DND-41 (cell line): Measurements from ENCODE around the gene ADTRP.

Experiments used
- ATAC-seq: fragments of 200-7000 bp; cut with Tn5 transposase; 3 replicates; pipeline ENCODE4 v1.9.1; 2021; ENCODE audit warnings: low read depth; ENCODE audit not compliant: insufficient read depth
- DNase-seq: peaks from one replicate; pipeline ENCODE4 v3.0.0-alpha.2; 2020
- H2AFZ ChIP-seq: 2 replicates; pipeline ENCODE4 v1.6.0; 2012; ENCODE audit warnings: low read depth, low read length
- H3K27ac ChIP-seq: 2 replicates; pipeline ENCODE4 v1.5.1; 2012; ENCODE audit warnings: low read length, inconsistent platforms
- H3K27me3 ChIP-seq: fragments of 200-600 bp; sonication (generic); 2 replicates; pipeline ENCODE4 v1.6.0; 2012; ENCODE audit warnings: low read length, mild to moderate bottlenecking, inconsistent platforms; ENCODE audit not compliant: insufficient read depth, poor library complexity
- H3K36me3 ChIP-seq: 2 replicates; pipeline ENCODE4 v1.5.1; 2012; ENCODE audit warnings: low read length, inconsistent platforms; ENCODE audit not compliant: insufficient read depth
- H3K4me1 ChIP-seq: 2 replicates; pipeline ENCODE4 v1.5.1; 2012; ENCODE audit warnings: mild to moderate bottlenecking, low read length; ENCODE audit not compliant: insufficient read depth
- H3K4me2 ChIP-seq: 2 replicates; pipeline ENCODE4 v1.6.0; 2012; ENCODE audit warnings: mild to moderate bottlenecking, moderate library complexity, low read length, inconsistent platforms; ENCODE audit not compliant: insufficient read depth
- H3K4me3 ChIP-seq, 2 experiments: fragments of 200-600 bp in 1 of 2; shearing (Covaris generic) in 1 of 2; 2 replicates each; pipeline ENCODE4 v1.5.1; 2012 to 2016; ENCODE audit warnings: inconsistent platforms in 2 of 2, low read length in 2 of 2, mild to moderate bottlenecking in 2 of 2, low read depth in 1 of 2, moderate library complexity in 1 of 2
- H3K79me2 ChIP-seq: 2 replicates; pipeline ENCODE4 v1.6.0; 2012; ENCODE audit warnings: low read length, inconsistent platforms; ENCODE audit not compliant: insufficient read depth
- H3K9ac ChIP-seq: 2 replicates; pipeline ENCODE4 v1.6.0; 2012; ENCODE audit warnings: low read depth, mild to moderate bottlenecking, inconsistent platforms, low read length, moderate library complexity
- H3K9me3 ChIP-seq: 2 replicates; pipeline ENCODE4 v1.5.1; 2012; ENCODE audit warnings: low read length, moderate library complexity, mild to moderate bottlenecking, inconsistent platforms; ENCODE audit not compliant: insufficient read depth, severe bottlenecking
- H4K20me1 ChIP-seq: 2 replicates; pipeline ENCODE4 v1.6.0; 2012; ENCODE audit warnings: low read length; ENCODE audit not compliant: insufficient read depth
- EZH2 ChIP-seq: IDR thresholded peaks from 3 replicates; pipeline ENCODE4 v1.6.1; 2012; ENCODE audit warnings: borderline replicate concordance, low read depth, mild to moderate bottlenecking, moderate library complexity, low read length, inconsistent platforms; ENCODE audit not compliant: severe bottlenecking
- TF ChIP-seq, protein P1 (sequence below): IDR thresholded peaks from 2 replicates; pipeline ENCODE4 v1.5.1; 2012; ENCODE audit warnings: borderline replicate concordance, low read length, moderate library complexity, mild to moderate bottlenecking; ENCODE audit not compliant: poor library complexity, severe bottlenecking; ENCODE audit errors: extremely low read depth

The ADTRP gene

DNA sequence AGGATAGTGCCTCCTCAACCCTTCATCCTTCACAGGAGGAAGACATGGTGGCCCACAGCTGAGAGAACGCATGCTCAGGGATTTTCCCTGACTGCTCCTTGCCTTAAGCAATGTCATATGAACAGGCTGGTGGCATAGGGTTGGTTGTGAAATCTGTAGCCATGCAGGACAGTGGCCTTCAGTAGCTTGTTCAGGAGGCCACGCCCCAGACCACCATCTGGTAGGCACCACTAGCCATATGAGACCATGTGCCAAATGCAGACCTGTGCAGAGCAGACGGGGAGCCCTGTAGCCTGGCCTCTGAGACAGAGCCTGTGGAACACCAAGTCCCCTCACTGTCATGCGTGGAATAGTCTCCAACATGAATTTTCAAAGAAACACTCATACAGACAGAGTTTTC, 76.5 kb downstream of the ADTRP start:
- no peak for ATAC-seq
- H3K4me2 ChIP-seq: no peak overlapping the region

DNA sequence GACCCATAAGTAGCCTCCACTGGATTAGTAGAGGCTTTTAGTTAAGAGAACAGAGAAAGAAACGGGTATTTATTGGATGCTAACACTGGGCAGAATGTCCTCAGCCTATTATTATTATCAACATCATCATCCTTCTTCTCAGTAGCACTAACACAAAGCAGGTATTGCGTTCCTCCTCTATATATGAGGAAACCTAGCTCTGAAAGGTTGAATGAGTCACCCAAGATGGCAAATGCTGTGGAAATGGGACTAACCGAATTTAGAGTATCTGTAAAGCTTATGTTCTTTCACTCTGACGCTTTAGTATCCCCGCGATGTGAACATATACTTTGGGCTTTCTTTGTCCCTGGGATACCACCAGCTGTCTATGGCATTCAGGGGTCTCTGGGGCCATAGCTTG, 77.0 kb downstream of the ADTRP start:
- TF ChIP-seq, protein P1, sequence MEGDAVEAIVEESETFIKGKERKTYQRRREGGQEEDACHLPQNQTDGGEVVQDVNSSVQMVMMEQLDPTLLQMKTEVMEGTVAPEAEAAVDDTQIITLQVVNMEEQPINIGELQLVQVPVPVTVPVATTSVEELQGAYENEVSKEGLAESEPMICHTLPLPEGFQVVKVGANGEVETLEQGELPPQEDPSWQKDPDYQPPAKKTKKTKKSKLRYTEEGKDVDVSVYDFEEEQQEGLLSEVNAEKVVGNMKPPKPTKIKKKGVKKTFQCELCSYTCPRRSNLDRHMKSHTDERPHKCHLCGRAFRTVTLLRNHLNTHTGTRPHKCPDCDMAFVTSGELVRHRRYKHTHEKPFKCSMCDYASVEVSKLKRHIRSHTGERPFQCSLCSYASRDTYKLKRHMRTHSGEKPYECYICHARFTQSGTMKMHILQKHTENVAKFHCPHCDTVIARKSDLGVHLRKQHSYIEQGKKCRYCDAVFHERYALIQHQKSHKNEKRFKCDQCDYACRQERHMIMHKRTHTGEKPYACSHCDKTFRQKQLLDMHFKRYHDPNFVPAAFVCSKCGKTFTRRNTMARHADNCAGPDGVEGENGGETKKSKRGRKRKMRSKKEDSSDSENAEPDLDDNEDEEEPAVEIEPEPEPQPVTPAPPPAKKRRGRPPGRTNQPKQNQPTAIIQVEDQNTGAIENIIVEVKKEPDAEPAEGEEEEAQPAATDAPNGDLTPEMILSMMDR: no peak
- no peak for TF ChIP-seq EZH2
- no peak overlapping the region for H2AFZ ChIP-seq

More for the DNA sequence above, 76.5 kb downstream of the ADTRP start:
- H2AFZ ChIP-seq: no peak overlapping the region
- H3K9ac ChIP-seq: no peak overlapping the region
- H3K4me1 ChIP-seq: no peaks in the 10 kb centered on the region
- TF ChIP-seq EZH2: no peak
- TF ChIP-seq, protein P1: no peak
- no peaks in the 10 kb centered on the region for H3K9me3 ChIP-seq
- H3K27ac ChIP-seq: no peak overlapping the region
- H3K79me2 ChIP-seq: no peaks in the 10 kb centered on the region
- H4K20me1 ChIP-seq: no peaks in the 10 kb centered on the region
- no peaks in the 10 kb centered on the region for H3K27me3 ChIP-seq
- no peak overlapping the region for H3K4me3 ChIP-seq
- no peak for DNase-seq
- H3K36me3 ChIP-seq: no peaks in the 10 kb centered on the region

DNA sequence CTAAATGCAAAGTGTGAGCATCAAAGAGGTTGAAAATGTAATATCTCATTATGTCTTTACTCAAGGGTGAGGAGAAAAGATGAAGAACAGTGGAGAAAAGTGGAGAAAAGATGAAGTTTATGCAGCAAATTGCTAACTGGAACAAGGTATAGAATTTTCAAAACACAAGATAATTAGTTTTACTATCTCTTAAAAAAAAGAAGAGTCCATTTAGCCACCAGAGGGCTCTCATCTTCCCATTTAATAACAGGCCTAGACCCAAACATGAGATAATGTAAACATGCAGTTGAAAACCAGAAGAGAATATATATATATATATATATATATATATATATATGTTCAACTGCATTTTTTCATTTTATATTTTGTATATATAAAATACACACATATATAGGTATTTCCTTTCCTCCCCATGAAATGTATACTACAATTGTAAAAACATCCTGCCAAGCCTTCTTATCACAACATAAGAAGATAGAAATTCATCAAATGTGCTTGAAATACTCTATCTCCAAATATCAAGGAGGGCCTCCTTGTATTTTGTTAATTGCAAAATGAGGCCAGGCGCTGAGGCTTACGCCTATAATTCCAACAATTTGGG, 78.4 kb downstream of the ADTRP start:
- no peaks in the 10 kb centered on the region for H3K27me3 ChIP-seq
- H3K4me3 ChIP-seq: no peak overlapping the region
- no peak overlapping the region for H3K4me2 ChIP-seq
- H3K27ac ChIP-seq: no peak overlapping the region
- no peak overlapping the region for H2AFZ ChIP-seq
- no peaks in the 10 kb centered on the region for H3K79me2 ChIP-seq
- TF ChIP-seq, protein P1: peak; percentile 62
- TF ChIP-seq EZH2: no peak
- no peaks in the 10 kb centered on the region for H3K4me1 ChIP-seq
- no peak for DNase-seq
- no peaks in the 10 kb centered on the region for H3K36me3 ChIP-seq
- H4K20me1 ChIP-seq: no peaks in the 10 kb centered on the region
- ATAC-seq: no peak
- H3K9ac ChIP-seq: no peak overlapping the region
- no peaks in the 10 kb centered on the region for H3K9me3 ChIP-seq

More for the DNA sequence above, 77.0 kb downstream of the ADTRP start:
- Histone ChIP-seq H3K36me3 (no peaks in the 10 kb centered on the region), H3K79me2 (no peaks in the 10 kb centered on the region), H3K4me2 (no peak overlapping the region), H3K4me3 (no peak overlapping the region), H3K27me3 (no peaks in the 10 kb centered on the region), H4K20me1 (no peaks in the 10 kb centered on the region), H3K4me1 (no peaks in the 10 kb centered on the region), H3K9me3 (no peaks in the 10 kb centered on the region), H3K27ac (no peak overlapping the region), H3K9ac (no peak overlapping the region)
- ATAC-seq (no peak), DNase-seq (no peak)

DNA sequence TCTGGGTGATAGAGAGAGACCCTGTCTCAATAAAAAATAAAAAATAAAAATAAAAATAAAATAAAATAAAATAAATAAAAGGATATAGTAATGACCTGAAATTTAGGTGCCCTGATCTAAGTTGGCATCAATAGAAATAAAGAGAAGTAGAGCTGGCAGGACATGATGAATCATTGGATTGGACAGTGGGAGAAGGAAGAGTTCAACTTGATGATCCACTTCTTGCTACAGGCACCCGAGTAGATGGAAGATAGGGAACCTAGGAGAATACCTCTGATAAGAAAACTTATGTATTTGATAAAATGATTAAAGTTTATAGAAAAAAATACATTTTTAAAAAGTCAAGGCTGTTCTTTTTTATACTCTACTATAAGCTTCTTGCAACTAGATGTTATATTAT, 79.0 kb downstream of the ADTRP start:
- H4K20me1 ChIP-seq: no peaks in the 10 kb centered on the region
- H3K4me1 ChIP-seq: no peaks in the 10 kb centered on the region
- H3K4me2 ChIP-seq: no peak overlapping the region
- H3K9ac ChIP-seq: no peak overlapping the region
- no peaks in the 10 kb centered on the region for H3K79me2 ChIP-seq
- no peak overlapping the region for H2AFZ ChIP-seq
- no peak overlapping the region for H3K4me3 ChIP-seq
- TF ChIP-seq, protein P1: no peak
- TF ChIP-seq EZH2: no peak
- ATAC-seq (no peak), DNase-seq (no peak)
- H3K27me3 ChIP-seq: no peaks in the 10 kb centered on the region
- H3K9me3 ChIP-seq: no peaks in the 10 kb centered on the region
- no peak overlapping the region for H3K27ac ChIP-seq
- no peaks in the 10 kb centered on the region for H3K36me3 ChIP-seq
